Endothelial cell of umbilical vein (primary cell): Measurements from ENCODE around the gene SYK. TPM values are rescaled to one million over a fixed set of nuclear protein-coding genes. Genes with fewer than 3 reads are reported as not detected.

Experiments
- BruUV-seq: library from RNA; stranded (reverse); fragments of 400-500 nt; replicated peaks from 2 replicates; lab custom pipeline; 2021; lab: Mats Ljungman, UMichigan
- CTCF ChIA-PET: fragments of 300-600, 350-600 bp; sonication (Branson Sonifier 250); formaldehyde crosslinking; loops from one replicate; lab custom pipeline; 2021; ENCODE audit warnings: antibody characterized with exemption, inconsistent platforms; lab: Charles Lee
- POLR2A ChIA-PET: fragments of 300-600, 350-600 bp; sonication (Branson Sonifier 250); formaldehyde crosslinking; loops from one replicate; lab custom pipeline; 2021; ENCODE audit warnings: antibody characterized with exemption, inconsistent platforms; lab: Charles Lee
- DNase-seq: peaks from one replicate; pipeline ENCODE4 v3.0.0-alpha.2; 2011; ENCODE audit warnings: low read depth, low spot score
- FAIRE-seq: peaks from 2 replicates; lab custom pipeline; 2011; peaks lifted over from hg19 to GRCh38; lab: Jason Lieb, UNC
- H2AFZ ChIP-seq: 2 replicates; pipeline ENCODE4 v1.6.0; 2012; ENCODE audit warnings: low read depth, low read length, control low read depth, inconsistent platforms
- H3K27ac ChIP-seq: 2 replicates; pipeline ENCODE4 v1.5.1; 2011; ENCODE audit warnings: low read depth, mild to moderate bottlenecking, control low read depth, low read length, moderate library complexity; ENCODE audit not compliant: insufficient read depth
- H3K27me3 ChIP-seq, 2 experiments: 2 replicates each; pipeline versions ENCODE4 v1.6.0 to v1.6.1; 2011; ENCODE audit warnings: low read length in 2 of 2, mixed read lengths in 1 of 2; ENCODE audit not compliant: control insufficient read depth in 2 of 2, insufficient read depth in 2 of 2
- H3K36me3 ChIP-seq, 2 experiments: 2 replicates in 1 of 2; 3 replicates in 1 of 2; pipeline ENCODE4 v1.5.1; 2011; ENCODE audit warnings: low read length in 2 of 2, mild to moderate bottlenecking in 1 of 2, moderate library complexity in 1 of 2; ENCODE audit not compliant: control insufficient read depth in 2 of 2, insufficient read depth in 2 of 2; ENCODE audit errors: extremely low read depth in 1 of 2
- H3K4me1 ChIP-seq: 3 replicates; pipeline ENCODE4 v1.5.1; 2011; ENCODE audit warnings: mild to moderate bottlenecking, low read length; ENCODE audit not compliant: control insufficient read depth, insufficient read depth; ENCODE audit errors: extremely low read depth
- H3K4me2 ChIP-seq: 2 replicates; pipeline ENCODE4 v1.6.1; 2011; ENCODE audit warnings: low read length, control low read depth, mixed read lengths; ENCODE audit not compliant: insufficient read depth
- H3K4me3 ChIP-seq, 3 experiments: fragments of 200-600 bp in 1 of 3; sonication (generic), shearing (Covaris generic) in 1 of 3; replicated peaks in 1 of 3; 2 replicates each; pipeline ENCODE4 v1.5.1; 2011 to 2016; ENCODE audit warnings: control low read depth in 3 of 3, low read length in 3 of 3, mild to moderate bottlenecking in 2 of 3, inconsistent platforms in 1 of 3, low read depth in 1 of 3, moderate library complexity in 1 of 3; ENCODE audit not compliant: insufficient read depth in 1 of 3
- H3K79me2 ChIP-seq: 2 replicates; pipeline ENCODE4 v1.6.0; 2012; ENCODE audit warnings: low read length, inconsistent platforms; ENCODE audit not compliant: control insufficient read depth, insufficient read depth
- H3K9ac ChIP-seq: replicated peaks from 2 replicates; pipeline ENCODE3; 2011; ENCODE audit warnings: low read length, control low read depth; ENCODE audit not compliant: insufficient read depth; ENCODE audit errors: extremely low read depth
- H3K9me1 ChIP-seq: replicated peaks from 3 replicates; pipeline ENCODE4 v1.6.0; 2011; ENCODE audit warnings: mild to moderate bottlenecking, low read length; ENCODE audit not compliant: control insufficient read depth, insufficient read depth; ENCODE audit errors: extremely low read depth
- H3K9me3 ChIP-seq: replicated peaks from 2 replicates; pipeline ENCODE4 v1.5.1; 2012; ENCODE audit warnings: low read length, inconsistent platforms; ENCODE audit not compliant: control insufficient read depth, insufficient read depth
- H4K20me1 ChIP-seq: replicated peaks from 2 replicates; pipeline ENCODE3; 2011; ENCODE audit warnings: mild to moderate bottlenecking, low read length; ENCODE audit not compliant: control insufficient read depth, insufficient read depth; ENCODE audit errors: extremely low read depth
- GATA2 ChIP-seq: IDR thresholded peaks from 2 replicates; pipeline ENCODE4 v1.7.0; 2011; ENCODE audit warnings: low read depth, mild to moderate bottlenecking, moderate library complexity, mixed read lengths, low read length; ENCODE audit not compliant: insufficient read length, insufficient read depth
- MAX ChIP-seq: IDR thresholded peaks from 2 replicates; pipeline ENCODE4 v1.6.1; 2011; ENCODE audit not compliant: insufficient read depth, insufficient read length
- POLR2AphosphoS5 ChIP-seq: IDR thresholded peaks from 2 replicates; pipeline ENCODE4 v1.6.1; 2012; ENCODE audit warnings: low read depth, mild to moderate bottlenecking, control low read depth, low read length, moderate library complexity; ENCODE audit not compliant: insufficient read depth
- dilution Hi-C: fragments of 300-500 bp; cut with MboI; formaldehyde crosslinking; loops from one replicate; pipeline ENCODE4 v1.15.0; 2019; ENCODE audit warnings: low sequenced_read_pairs; ENCODE audit not compliant: extremely low pct_ligation_motif_present
- intact Hi-C: fragments of 100-400 bp; cut with micrococcal nuclease; formaldehyde crosslinking; loops from one replicate; pipeline ENCODE4 v1.10.0; 2022
- polyA plus RNA-seq, 4 experiments: library from polyadenylated mRNA; depleted of rRNA in 3 of 4; stranded (reverse) in 3 of 4; unstranded in 1 of 4; fragments of >200 nt; gene quantifications; 2 replicates each; pipeline versions ENCODE4 v1.2.1 to v1.2.3, GENCODE V29; 2011 to 2012; ENCODE audit warnings: missing spikeins in 1 of 4
- total RNA-seq: library from RNA; stranded (reverse); gene quantifications from 2 replicates; pipeline ENCODE4 v1.2.3, GENCODE V29; 2021

SYK gene
- total and polyA plus RNA-seq, 2 donors (not counting 3 experiments of a cell fraction or from before 2014, with no cell fraction given): not detected

- dilution Hi-C loops (no loop called here), intact Hi-C loops (no loop called here)
- DNase-seq (no peak), FAIRE-seq (no peak)
- BruUV-seq: no TSS peak
- no peaks in the 10 kb centered on the region for H3K27me3 ChIP-seq
- H3K9me1 ChIP-seq: no peaks in the 10 kb centered on the region
- H3K79me2 ChIP-seq: no peaks in the 10 kb centered on the region
- no peak overlapping the region for H3K4me3 ChIP-seq
- no peak overlapping the region for H2AFZ ChIP-seq
- no peak overlapping the region for H3K4me2 ChIP-seq
- H3K9me3 ChIP-seq: no peaks in the 10 kb centered on the region
- CTCF ChIA-PET: no interaction called here
- H3K9ac ChIP-seq: no peak overlapping the region
- no peaks in the 10 kb centered on the region for H4K20me1 ChIP-seq
- TF ChIP-seq GATA2: no peak
- no peaks in the 10 kb centered on the region for H3K36me3 ChIP-seq
- H3K27ac ChIP-seq: no peak overlapping the region
- no peaks in the 10 kb centered on the region for H3K4me1 ChIP-seq
- POLR2A ChIA-PET: no interaction called here
Measured at GRCh38 chr9:90832261-90832660, 30.6 kb downstream of the SYK start.

- Histone ChIP-seq H3K36me3 (no peaks in the 10 kb centered on the region), H3K4me1 (no peaks in the 10 kb centered on the region), H2AFZ (no peak overlapping the region), H3K4me3 (no peak overlapping the region), H3K27ac (no peak overlapping the region), H3K27me3 (no peaks in the 10 kb centered on the region), H3K9me3 (no peaks in the 10 kb centered on the region), H3K4me2 (no peak overlapping the region), H3K9ac (no peak overlapping the region), H3K79me2 (no peaks in the 10 kb centered on the region), H3K9me1 (no peaks in the 10 kb centered on the region), H4K20me1 (no peaks in the 10 kb centered on the region)
- ChIA-PET CTCF (no interaction called here), POLR2A (no interaction called here)
- FAIRE-seq (no peak), DNase-seq (no peak)
- TF ChIP-seq GATA2 (no peak), POLR2AphosphoS5 (no peak), MAX (no peak)
- BruUV-seq: no TSS peak
- dilution Hi-C loops (no loop called here), intact Hi-C loops (no loop called here)
Measured at GRCh38 chr9:90834828-90835595, 33.4 kb downstream of the SYK start.
